ENCODE measurements around the gene ZNHIT6.

GRCh38 chr1:85607921-85608265 lies 100.3 kb downstream of the ZNHIT6 start:
- TF ChIP-seq CTCF (conservative IDR thresholded peaks at IDR 0.05; ENCODE audit: low read length), result no peak
- TF ChIP-seq EZH2phosphoT487 (IDR thresholded peaks at IDR 0.05; ENCODE audit: borderline replicate concordance, low read depth, low read length), result no peak

All from OCI-LY7 (cell line).